Measurements from ENCODE around the gene MACO1. TPM values are rescaled to one million over a fixed set of nuclear protein-coding genes. Genes with fewer than 3 reads are reported as not detected.
"Not testable (repeated sequence)": the region's sequence is repeated elsewhere in the genome, so short reads cannot be mapped to it uniquely, and the experiment has no call there.

The MACO1 gene
- total RNA-seq, 2 experiments from 2014 or later, result 24.1 to 24.9 TPM

DNA sequence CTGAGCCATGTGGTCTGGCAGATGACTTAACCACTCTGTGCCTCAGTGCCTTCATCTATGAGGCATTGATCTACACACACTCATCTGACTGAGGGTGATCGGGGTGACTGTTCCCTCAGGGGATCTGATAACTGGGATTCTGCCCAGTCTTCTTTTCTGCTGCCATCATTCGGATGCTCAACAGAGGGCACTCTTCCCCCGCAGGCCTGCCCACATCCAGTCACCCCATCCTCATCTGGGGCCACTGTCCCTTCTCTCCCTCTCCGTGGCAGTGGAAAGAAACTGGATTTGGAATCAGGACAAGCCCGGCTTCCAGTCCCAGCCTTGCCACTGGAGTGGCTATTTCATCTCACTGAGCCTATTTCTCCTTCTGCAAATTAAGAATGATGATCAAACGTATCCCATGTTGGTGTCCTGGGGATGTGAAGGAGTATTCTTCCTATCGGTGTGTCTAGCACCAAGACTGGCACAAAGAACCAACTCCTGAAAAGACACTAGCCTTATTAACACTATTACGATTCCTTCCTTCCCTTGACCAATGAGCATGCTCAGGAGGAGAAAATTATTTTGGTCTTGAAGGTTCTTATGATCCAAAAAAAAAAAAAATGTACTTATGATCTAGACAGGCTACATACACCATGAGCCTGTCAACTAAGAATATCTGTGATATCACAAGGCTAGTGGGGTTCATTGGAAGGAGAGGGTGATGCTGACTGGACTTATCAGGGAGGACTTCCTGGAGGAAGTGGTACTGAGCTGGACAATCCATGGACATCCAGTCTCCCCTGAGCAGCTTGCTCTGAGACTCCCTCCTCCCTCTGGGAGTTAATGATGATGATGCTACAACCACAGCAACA, 27.5 kb upstream of the MACO1 start:
- H3K4me1 Mint-ChIP-seq (ENCODE audit: low read depth); H3K9me3 ChIP-seq (ENCODE audit: control insufficient read depth in 1 of 2, insufficient read depth in 1 of 2, low read length in 2 of 2); H3K27ac Mint-ChIP-seq; H3K36me3 ChIP-seq (ENCODE audit: insufficient read depth, low read length); H3K4me3 ChIP-seq (ENCODE audit: low read length); H3K36me3 Mint-ChIP-seq (ENCODE audit: low read depth); POLR2A ChIA-PET; H3K27me3 ChIP-seq (ENCODE audit: control insufficient read depth in 1 of 2, insufficient read depth in 2 of 2, low read length in 2 of 2); H3K4me1 ChIP-seq (ENCODE audit: insufficient read depth, low read length); H3K27ac ChIP-seq (ENCODE audit: low read depth in 1 of 2, low read length in 2 of 2); H3K9me3 Mint-ChIP-seq; CTCF ChIA-PET; H3K4me3 Mint-ChIP-seq; H3K27me3 Mint-ChIP-seq: not testable (repeated sequence)
- DNase-seq, result peak in 4 of 14 experiments; percentile 2 to 7 (median 4)
- TF ChIP-seq, protein P1, sequence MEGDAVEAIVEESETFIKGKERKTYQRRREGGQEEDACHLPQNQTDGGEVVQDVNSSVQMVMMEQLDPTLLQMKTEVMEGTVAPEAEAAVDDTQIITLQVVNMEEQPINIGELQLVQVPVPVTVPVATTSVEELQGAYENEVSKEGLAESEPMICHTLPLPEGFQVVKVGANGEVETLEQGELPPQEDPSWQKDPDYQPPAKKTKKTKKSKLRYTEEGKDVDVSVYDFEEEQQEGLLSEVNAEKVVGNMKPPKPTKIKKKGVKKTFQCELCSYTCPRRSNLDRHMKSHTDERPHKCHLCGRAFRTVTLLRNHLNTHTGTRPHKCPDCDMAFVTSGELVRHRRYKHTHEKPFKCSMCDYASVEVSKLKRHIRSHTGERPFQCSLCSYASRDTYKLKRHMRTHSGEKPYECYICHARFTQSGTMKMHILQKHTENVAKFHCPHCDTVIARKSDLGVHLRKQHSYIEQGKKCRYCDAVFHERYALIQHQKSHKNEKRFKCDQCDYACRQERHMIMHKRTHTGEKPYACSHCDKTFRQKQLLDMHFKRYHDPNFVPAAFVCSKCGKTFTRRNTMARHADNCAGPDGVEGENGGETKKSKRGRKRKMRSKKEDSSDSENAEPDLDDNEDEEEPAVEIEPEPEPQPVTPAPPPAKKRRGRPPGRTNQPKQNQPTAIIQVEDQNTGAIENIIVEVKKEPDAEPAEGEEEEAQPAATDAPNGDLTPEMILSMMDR (IDR thresholded peaks at IDR 0.05), result peak; percentile 42
- intact Hi-C loops (cut with DNase I, micrococcal nuclease), result loop anchor here in 1 of 2 experiments (5.0 to 10.0 kb wide), 3 partner anchors 118 to 409 kb away; no protein-coding TSS in a partner anchor
- peak; percentile 91 for ATAC-seq (ENCODE audit: poor library complexity)

DNA sequence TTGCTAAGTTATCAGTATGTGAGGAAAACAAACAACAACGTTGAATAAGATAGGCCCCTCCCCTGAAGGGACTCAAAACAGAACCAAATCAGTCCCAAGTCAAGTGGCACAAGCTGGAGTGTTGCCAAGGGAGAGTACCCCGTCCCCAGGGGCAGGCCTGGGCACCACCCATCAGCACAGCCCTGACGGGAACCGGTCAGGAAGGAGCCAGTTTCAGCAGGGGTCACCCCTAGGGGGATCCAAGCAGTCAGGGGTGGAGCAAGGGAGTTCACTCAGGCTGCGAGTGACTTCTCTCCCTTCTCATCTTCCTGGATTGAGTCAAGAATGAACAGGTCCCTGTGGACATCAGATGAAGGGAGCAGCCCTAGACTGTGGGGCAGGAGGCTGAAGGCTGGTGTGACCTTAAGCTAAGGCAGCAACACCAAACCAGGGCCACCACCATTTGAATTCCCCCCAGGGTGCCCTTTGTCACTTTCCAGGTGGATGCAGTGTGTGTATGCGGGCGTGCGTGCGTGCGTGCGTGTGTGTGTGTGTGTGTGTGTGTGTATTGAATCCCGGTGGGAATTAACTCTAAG, 24.9 kb upstream of the MACO1 start:
- POLR2A ChIA-PET; H3K4me3 ChIP-seq (ENCODE audit: low read length); H3K27me3 ChIP-seq (ENCODE audit: control insufficient read depth in 1 of 2, insufficient read depth in 2 of 2, low read length in 2 of 2); H3K4me3 Mint-ChIP-seq; ATAC-seq (ENCODE audit: poor library complexity); H3K36me3 ChIP-seq (ENCODE audit: insufficient read depth, low read length); CTCF ChIA-PET; H3K4me1 ChIP-seq (ENCODE audit: insufficient read depth, low read length); H3K9me3 ChIP-seq (ENCODE audit: control insufficient read depth in 1 of 2, insufficient read depth in 1 of 2, low read length in 2 of 2); H3K4me1 Mint-ChIP-seq (ENCODE audit: low read depth); DNase-seq; H3K27me3 Mint-ChIP-seq; H3K36me3 Mint-ChIP-seq (ENCODE audit: low read depth); H3K9me3 Mint-ChIP-seq; H3K27ac Mint-ChIP-seq; H3K27ac ChIP-seq (ENCODE audit: low read depth in 1 of 2, low read length in 2 of 2): not testable (repeated sequence)
- intact Hi-C loops (cut with DNase I, micrococcal nuclease), result loop anchor here (1.0 to 10.0 kb wide), 4 partner anchors 81 to 191 kb away; no protein-coding TSS in a partner anchor

DNA sequence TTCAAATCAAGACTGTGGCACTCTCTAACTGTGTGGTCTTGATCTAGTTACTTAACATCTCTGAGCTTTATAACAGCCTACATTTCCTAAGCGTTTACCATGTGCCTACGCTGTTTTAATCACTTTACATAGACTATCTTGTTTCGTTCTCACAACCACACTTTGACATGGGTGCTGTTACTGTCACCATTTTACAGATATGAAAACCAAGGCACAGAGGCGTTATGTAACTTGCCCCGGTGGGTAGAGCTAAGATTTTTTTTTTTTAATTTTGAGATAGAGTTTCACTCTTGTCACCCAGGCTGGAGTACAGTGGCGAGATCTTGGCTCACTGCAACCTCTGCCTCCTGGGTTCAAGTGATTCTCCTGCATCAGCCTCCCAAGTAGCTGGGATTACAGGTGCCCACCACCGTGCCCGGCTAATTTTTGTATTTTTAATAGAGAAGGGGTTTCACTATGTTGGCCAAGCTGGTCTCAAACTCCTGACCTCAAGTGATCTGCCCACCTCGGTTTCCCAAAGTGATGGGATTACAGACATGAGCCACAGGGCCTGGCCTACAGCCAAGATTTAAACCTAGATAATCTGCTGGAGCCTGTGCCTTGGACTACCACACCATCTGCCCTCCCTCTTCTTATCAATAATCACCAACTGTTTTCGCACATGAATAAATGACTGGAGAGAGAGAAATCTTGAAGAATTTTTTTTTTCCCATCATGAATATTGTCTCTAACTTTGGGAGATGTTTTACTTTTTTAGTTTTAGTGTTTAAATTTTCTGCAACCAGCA, 20.9 kb upstream of the MACO1 start:
- H3K36me3 ChIP-seq (ENCODE audit: insufficient read depth, low read length); H3K27ac ChIP-seq (ENCODE audit: low read depth in 1 of 2, low read length in 2 of 2); H3K27me3 Mint-ChIP-seq; DNase-seq; H3K27me3 ChIP-seq (ENCODE audit: control insufficient read depth in 1 of 2, insufficient read depth in 2 of 2, low read length in 2 of 2); POLR2A ChIA-PET; H3K27ac Mint-ChIP-seq; H3K9me3 ChIP-seq (ENCODE audit: control insufficient read depth in 1 of 2, insufficient read depth in 1 of 2, low read length in 2 of 2); CTCF ChIA-PET; H3K4me1 Mint-ChIP-seq (ENCODE audit: low read depth); H3K4me3 Mint-ChIP-seq; H3K4me1 ChIP-seq (ENCODE audit: insufficient read depth, low read length); H3K4me3 ChIP-seq (ENCODE audit: low read length); ATAC-seq (ENCODE audit: poor library complexity); H3K36me3 Mint-ChIP-seq (ENCODE audit: low read depth); H3K9me3 Mint-ChIP-seq: not testable (repeated sequence)
- intact Hi-C loops (cut with DNase I, micrococcal nuclease), result loop anchor here (5.0 to 10.0 kb wide), 3 partner anchors 112 to 187 kb away; no protein-coding TSS in a partner anchor

DNA sequence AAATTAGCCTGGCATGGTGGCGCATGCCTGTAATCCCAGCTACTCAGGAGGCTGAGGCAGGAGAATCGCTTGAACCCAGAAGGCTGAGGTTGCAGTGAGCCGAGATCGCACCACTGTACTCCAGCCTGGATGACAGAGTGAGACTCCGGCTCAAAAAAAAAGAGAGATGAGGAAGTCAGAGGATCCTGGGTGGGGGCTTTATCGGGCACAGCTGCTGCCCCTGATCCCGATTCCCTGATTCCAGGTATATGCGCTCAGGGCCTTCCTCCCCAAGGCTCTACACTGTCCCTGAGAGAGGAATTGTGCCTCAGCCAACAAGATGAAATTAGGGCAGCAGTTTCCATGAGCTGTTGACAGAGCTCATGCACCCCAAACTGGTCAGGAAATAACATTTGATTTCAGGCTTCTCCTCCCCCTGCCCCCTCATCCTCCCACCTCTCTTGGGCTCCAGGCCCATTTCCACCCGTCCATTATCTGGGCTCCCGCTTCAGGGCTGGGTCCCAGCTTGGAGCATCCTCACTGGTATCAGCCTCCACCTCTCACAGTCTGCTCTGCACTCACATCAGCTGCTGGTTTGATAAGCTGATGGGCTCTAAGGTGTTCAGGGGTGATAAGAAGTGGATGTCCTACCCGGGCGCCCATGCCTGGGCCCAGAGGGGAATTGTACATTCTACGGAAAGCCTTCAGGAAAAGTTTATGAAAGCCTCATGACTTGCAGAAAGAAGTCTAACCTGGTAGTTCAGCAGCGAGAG, 17.6 kb upstream of the MACO1 start:
- H3K27me3 Mint-ChIP-seq; H3K4me1 ChIP-seq (ENCODE audit: insufficient read depth, low read length); H3K4me3 ChIP-seq (ENCODE audit: low read length); H3K27ac Mint-ChIP-seq; ATAC-seq (ENCODE audit: poor library complexity); POLR2A ChIA-PET; H3K27ac ChIP-seq (ENCODE audit: low read depth in 1 of 2, low read length in 2 of 2); H3K36me3 ChIP-seq (ENCODE audit: insufficient read depth, low read length); H3K27me3 ChIP-seq (ENCODE audit: control insufficient read depth in 1 of 2, insufficient read depth in 2 of 2, low read length in 2 of 2); H3K4me1 Mint-ChIP-seq (ENCODE audit: low read depth); intact Hi-C loops (cut with DNase I, micrococcal nuclease); H3K4me3 Mint-ChIP-seq; CTCF ChIA-PET; H3K36me3 Mint-ChIP-seq (ENCODE audit: low read depth); DNase-seq; H3K9me3 Mint-ChIP-seq; H3K9me3 ChIP-seq (ENCODE audit: control insufficient read depth in 1 of 2, insufficient read depth in 1 of 2, low read length in 2 of 2): not testable (repeated sequence)

DNA sequence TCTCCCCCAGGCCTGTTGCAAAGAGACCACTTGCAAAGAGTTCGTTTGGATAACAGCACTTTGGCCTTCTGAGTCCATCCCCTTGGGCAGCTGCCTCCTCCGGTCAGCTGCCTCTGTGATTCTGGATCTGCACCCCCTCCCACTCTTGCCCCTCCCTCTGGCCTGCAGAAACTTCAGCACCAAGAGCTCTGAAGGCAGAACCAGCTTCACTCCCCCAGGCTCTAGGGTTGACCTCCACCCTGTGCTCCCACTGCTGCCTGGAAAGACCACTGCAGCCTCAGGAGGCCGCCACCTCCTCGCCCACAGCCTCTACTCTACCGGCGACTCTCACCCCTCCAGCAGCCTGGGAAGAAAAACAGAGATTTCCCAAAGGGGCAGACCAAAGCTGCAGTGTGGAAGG, 16.5 kb upstream of the MACO1 start:
- POLR2A ChIA-PET; DNase-seq; H3K27ac Mint-ChIP-seq; H3K27ac ChIP-seq (ENCODE audit: low read depth in 1 of 2, low read length in 2 of 2); H3K4me3 Mint-ChIP-seq; H3K4me1 Mint-ChIP-seq (ENCODE audit: low read depth); H3K9me3 Mint-ChIP-seq; H3K4me1 ChIP-seq (ENCODE audit: insufficient read depth, low read length); H3K9me3 ChIP-seq (ENCODE audit: control insufficient read depth in 1 of 2, insufficient read depth in 1 of 2, low read length in 2 of 2); H3K36me3 Mint-ChIP-seq (ENCODE audit: low read depth); ATAC-seq (ENCODE audit: poor library complexity); H3K27me3 Mint-ChIP-seq; CTCF ChIA-PET; intact Hi-C loops (cut with DNase I, micrococcal nuclease); H3K36me3 ChIP-seq (ENCODE audit: insufficient read depth, low read length); H3K4me3 ChIP-seq (ENCODE audit: low read length); H3K27me3 ChIP-seq (ENCODE audit: control insufficient read depth in 1 of 2, insufficient read depth in 2 of 2, low read length in 2 of 2): not testable (repeated sequence)

DNA sequence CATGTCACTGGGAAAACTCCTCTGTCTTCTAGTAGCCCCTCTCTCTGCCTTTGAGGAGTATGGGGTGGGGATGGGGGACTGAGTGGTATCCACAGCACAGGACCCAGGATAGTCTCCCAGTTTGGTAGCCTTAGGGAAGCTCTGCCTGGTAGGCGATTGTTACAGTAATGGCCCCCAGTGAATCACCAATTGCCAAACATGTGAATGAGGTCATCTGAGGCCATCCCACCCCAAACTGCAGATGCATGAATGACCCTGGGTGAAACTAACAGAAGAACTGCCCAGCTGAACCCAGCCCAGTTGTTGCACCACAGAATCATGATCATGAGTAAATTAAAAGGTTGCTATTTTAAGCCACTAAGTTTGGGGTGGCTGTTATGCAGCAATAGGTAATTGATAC, 16.1 kb upstream of the MACO1 start:
- H3K4me1 ChIP-seq (ENCODE audit: insufficient read depth, low read length); H3K27me3 Mint-ChIP-seq; H3K4me3 ChIP-seq (ENCODE audit: low read length); H3K27ac ChIP-seq (ENCODE audit: low read depth in 1 of 2, low read length in 2 of 2); ATAC-seq (ENCODE audit: poor library complexity); H3K27me3 ChIP-seq (ENCODE audit: control insufficient read depth in 1 of 2, insufficient read depth in 2 of 2, low read length in 2 of 2); H3K9me3 Mint-ChIP-seq; H3K36me3 ChIP-seq (ENCODE audit: insufficient read depth, low read length); CTCF ChIA-PET; H3K4me3 Mint-ChIP-seq; intact Hi-C loops (cut with DNase I, micrococcal nuclease); H3K27ac Mint-ChIP-seq; H3K9me3 ChIP-seq (ENCODE audit: control insufficient read depth in 1 of 2, insufficient read depth in 1 of 2, low read length in 2 of 2); DNase-seq; H3K4me1 Mint-ChIP-seq (ENCODE audit: low read depth); H3K36me3 Mint-ChIP-seq (ENCODE audit: low read depth); POLR2A ChIA-PET: not testable (repeated sequence)
